ENCODE results near the gene BMPER. TPM values are rescaled to one million over a fixed set of nuclear protein-coding genes. Genes with fewer than 3 reads are reported as not detected.
"Not testable (repeated sequence)": the region's sequence is repeated elsewhere in the genome, so short reads cannot be mapped to it uniquely, and the experiment has no call there.

BMPER gene
- polyA plus RNA-seq, 1 donor: 22.7 TPM

DNA sequence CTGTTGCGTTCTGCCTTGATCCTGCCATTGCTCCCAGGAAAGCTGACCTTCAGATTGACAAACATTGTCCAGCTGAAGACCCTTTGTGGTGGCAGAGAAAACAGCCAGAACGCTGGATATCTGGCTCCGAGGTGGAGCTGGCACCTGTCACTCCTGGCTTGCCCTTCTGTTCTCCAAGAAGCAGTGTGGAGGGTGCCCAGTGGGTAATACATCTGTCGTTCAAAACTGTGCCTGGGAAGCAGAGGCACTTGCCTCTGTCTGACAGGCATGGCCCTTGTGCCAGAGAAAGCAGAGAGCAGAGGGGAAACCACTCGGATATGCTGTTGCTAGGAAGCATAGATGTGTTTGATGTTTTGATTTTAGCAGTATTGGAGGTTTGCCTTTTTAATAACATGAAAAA is 231.4 kb downstream of the BMPER start:
- no peak for DNase-seq

- DNase-seq: no peak
These were observed 231.8 kb downstream of the BMPER start for GRCh38 chr7:34137176-34137575.

GRCh38 chr7:34138483-34138882 is 233.1 kb downstream of the BMPER start:
- no peak for DNase-seq

- DNase-seq: no peak
These were observed 233.7 kb downstream of the BMPER start for GRCh38 chr7:34139086-34139485.

DNA sequence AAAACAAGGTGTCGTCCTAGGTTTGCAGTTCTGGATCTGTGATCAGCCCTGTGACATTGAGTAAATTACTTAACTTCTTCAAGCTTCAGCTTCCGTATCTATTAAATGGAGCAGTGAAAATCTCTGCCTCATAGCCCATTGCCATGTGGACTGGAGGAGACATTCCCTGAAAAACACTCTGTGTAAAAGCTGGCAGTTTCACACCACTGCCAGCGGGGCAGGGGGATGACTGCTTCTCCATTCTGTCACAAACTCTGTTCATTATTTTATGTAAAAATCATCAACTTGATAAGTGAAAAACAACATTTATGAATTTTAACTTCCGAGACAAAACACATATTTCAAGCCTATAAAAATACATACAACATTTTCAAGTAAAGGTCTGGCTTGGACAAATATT is 234.7 kb downstream of the BMPER start:
- no peak for DNase-seq

DNA sequence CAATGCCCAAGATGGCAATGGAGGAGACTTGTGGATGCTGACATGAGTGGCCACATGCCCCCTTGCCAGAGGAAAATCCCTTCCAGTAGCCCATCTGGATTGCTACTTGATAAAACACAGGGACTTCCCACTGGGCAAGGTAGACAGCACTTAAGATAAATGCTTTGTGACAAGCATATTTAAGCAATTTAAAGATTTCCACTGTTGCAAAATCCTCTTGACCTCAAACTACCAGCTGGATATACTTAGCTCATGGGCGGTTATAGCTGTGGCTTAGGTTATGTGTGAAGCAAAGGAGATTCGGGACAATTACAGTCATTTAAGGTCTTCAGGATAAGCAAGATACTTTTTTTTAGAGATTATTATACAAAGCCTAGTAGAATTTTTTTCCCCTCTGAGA is 238.1 kb downstream of the BMPER start:
- no peak for DNase-seq

DNA sequence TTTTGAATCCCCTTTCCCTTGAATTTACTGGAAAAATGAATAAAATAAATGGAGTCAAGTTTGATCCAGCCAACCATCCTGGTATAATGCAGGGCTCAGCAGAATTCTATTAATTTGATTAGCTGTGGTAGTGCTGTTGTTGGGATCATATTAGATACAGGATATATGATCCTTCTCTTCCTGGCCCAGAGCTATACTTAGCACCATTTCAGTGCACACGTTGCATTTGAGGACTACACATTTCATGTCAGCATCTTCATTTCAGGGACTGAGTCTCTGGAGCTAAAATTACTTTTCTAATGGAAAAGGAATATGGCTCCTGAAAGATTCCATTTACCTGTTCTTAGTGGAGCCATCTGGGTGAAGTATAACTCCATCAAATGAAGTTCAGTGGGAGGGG is 240.3 kb downstream of the BMPER start:
- DNase-seq: no peak

DNA sequence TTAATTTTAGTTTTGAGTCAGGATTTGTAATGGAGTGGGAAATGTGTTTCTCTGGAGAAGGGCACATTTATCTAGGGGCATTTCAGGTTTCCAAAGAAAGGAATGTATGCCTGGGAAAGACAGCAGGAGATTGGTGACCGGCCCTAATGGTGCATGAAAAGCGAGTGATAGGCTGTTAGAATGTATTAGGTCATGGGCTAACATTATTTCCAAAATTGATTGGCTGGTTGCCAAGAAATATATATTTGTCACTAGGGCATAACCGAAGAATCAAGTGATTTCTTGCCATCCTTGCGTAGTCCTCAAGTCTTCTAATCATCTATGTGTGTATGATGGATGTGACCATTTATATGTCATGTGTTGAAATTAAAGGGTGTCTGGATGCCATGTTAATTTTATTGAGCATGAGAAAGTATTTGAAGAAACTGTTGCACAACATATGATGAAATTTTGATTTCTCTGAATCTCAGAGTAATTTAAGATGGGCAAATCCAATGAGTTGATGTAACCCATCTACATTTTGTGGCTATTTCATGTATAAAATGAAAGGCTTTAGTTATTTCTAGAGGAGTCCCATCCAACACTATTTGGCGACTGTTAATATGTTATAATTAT is 248.4 kb downstream of the BMPER start:
- DNase-seq: no peak

- no peak for DNase-seq
These were observed 250.0 kb downstream of the BMPER start for GRCh38 chr7:34155220-34155908.

DNA sequence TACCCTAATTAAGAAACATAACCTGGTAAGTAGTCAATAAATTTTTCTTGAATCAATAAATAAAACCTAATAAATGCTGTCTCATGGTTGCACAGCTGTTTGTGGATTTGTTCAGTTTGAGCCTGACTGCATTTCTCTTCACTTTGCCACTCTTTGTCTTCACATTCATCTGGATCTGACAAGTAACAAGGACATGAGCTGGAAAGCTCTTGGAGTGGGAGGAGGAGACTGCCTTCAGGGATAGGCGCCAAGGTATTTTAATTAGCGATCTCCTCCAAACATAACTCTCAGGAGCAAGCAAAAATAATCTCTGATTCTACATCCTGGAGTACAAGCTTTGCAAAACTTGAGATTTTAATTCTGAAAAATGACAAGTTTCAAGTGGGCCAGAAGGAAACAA is 251.0 kb downstream of the BMPER start:
- no peak for DNase-seq

- no peak for DNase-seq
These were observed 251.8 kb downstream of the BMPER start for GRCh38 chr7:34157137-34157536.

DNA sequence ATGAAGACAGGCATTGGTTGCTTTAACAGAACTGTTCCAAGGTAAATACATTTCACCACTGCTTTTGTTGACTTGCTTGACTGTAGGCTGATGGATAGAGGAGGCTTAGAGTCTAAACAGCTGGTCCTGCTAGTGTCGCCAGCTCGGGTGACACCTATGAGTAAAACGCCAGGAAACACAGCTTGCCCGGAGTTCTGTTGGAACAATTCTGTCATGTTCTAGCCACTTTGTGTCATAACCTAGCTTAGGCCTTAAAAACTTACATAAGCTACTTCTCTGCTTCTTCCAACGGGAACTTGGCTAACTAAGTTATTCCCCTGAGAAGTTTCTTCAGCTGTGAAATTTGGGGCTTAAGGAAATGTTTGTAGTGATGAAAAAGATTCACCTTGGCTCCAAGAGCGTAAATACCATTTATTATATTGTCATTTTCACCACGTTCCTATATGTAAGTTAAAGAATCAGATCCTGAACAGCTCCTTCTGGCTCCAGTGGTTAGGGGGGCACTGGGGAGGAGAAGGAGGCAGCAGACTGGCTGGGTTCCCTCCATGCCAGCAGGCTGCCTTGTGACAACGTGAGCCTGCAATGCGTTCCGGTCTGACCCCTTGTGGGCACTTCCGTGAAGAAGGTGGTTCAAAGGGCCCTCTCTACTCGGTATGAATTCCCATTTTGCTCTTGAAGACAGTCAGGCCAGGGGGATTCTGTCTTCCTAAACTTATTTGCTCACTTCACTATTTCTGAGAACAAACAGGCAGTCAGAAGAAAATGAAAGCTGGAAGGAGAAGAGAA is 253.2 kb downstream of the BMPER start:
- no peak for DNase-seq

GRCh38 chr7:34160261-34160752 is 255.0 kb downstream of the BMPER start:
- DNase-seq: no peak

- no peak for DNase-seq
These were observed 256.8 kb downstream of the BMPER start for GRCh38 chr7:34162027-34162565.

DNA sequence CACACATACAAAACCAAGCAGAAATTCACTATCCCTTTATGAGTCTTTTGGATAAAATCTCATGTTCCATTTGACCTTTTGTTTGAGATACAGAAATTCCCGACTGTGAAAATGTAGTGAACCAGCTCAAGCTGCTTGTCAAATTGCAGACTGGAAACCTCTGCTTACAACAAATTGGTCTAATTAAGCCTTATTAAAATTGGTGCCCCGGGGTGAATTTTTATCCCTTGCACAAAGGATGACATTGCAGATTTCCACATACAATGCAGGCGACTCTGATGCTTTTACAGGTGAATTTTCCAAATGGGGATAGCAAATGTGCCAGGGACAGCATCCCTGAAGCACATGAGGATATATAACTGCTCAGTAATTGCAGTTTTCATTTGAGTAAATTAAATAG is 257.3 kb downstream of the BMPER start:
- DNase-seq: no peak

GRCh38 chr7:34163956-34164355 is 258.6 kb downstream of the BMPER start:
- DNase-seq: no peak

DNA sequence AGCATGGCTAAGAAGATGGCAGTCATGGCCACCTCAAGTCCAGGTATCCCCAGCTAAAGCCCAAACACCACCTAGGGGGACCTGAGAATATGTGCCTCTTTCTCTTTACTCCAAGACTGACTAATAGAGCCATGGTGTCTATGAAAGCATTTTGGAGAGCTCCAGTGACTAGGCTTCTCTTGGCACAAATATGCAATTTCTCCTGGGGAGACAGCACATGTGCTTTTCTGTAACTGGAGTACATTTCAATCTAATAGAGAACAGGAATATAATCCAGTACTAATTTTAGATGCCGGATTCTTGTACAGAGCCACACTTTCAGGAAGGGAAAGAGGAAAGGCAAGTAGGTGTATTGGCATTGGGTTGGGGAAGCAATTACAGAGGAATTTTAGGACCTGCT is 260.1 kb downstream of the BMPER start:
- no peak for DNase-seq

GRCh38 chr7:34165927-34166550 is 260.7 kb downstream of the BMPER start:
- no peak for DNase-seq

DNA sequence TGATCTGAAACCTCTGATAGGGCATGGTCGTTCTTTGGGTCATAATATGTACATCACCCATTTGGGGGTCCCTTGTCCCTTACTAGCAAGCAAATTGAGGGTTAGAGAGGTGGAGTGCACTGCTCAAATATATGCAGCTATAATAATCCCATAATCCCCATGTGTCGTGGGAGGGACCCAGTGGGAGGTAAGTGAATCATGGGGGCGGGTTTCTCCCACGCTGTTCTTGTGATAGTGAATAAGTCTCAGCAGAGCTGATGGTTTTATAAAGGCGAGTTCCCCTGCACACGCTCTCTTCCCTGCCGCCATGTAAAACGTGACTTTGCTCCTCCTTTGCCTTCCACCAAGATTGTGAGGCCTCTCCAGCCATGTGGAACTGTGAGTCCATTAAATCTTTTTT is 262.7 kb downstream of the BMPER start:
- DNase-seq: no peak

- DNase-seq: not testable (repeated sequence)
These were observed 269.6 kb downstream of the BMPER start for GRCh38 chr7:34174688-34175616.

DNA sequence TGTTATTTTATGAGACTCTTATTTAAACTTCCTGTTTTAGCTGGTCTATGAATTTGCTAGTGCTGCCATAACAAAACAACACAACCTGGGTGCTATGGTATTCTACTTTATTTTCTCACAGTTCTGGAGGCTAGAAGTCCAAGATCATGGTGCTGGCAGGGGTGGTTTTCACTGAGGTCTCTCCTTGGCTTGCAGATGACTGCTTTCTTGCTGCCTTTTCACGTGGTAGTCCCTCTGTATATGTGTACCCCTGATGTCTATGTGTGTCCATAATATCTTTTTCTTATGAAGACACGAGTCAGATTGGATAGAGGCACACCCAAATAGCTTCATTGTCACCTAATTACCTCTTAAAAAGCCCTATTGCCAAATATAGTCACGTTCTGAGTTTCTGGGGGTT is 270.5 kb downstream of the BMPER start:
- no peak for DNase-seq

Data from left kidney (tissue), 2 donors.